K562 (cell line): Measurements from ENCODE around the gene PPP1R37. TPM values are rescaled to one million over a fixed set of nuclear protein-coding genes. Genes with fewer than 3 reads are reported as not detected.

Experiments
- ARID3B ChIP-seq: fragments of 250-450 bp; sonication (Bioruptor Pico); IDR thresholded peaks from 2 replicates; pipeline ENCODE4 v1.4.0; 2020; ENCODE audit warnings: borderline replicate concordance
- FOXJ3 ChIP-seq: sonication (generic); formaldehyde crosslinking; IDR thresholded peaks from 2 replicates; pipeline ENCODE4 v1.4.0; 2020; ENCODE audit warnings: mild to moderate bottlenecking, missing genetic modification reagents
- GATA2 ChIP-seq: sonication (generic); formaldehyde crosslinking; IDR thresholded peaks from 2 replicates; pipeline ENCODE4 v1.4.0; 2020; ENCODE audit warnings: mild to moderate bottlenecking, missing genetic modification reagents
- PML ChIP-seq: IDR thresholded peaks from 2 replicates; pipeline ENCODE4 v1.6.1; 2012; ENCODE audit warnings: low read length, inconsistent platforms
- RBM15 ChIP-seq: fragments of 200-400 bp; formaldehyde crosslinking; IDR thresholded peaks from 2 replicates; pipeline ENCODE4 v1.6.1; 2018; ENCODE audit warnings: mild to moderate bottlenecking, low read length, moderate library complexity; ENCODE audit not compliant: insufficient read depth
- RFX5 ChIP-seq: IDR thresholded peaks from 2 replicates; pipeline ENCODE4 v1.6.1; 2011; ENCODE audit warnings: low read depth, mild to moderate bottlenecking, improper control_type of control experiment, low read length
- RREB1 ChIP-seq: fragments of 250-450 bp; sonication (Bioruptor Pico); IDR thresholded peaks from 2 replicates; pipeline ENCODE4 v1.4.0; 2020
- THAP7 ChIP-seq: fragments of 250-450 bp; sonication (Bioruptor Pico); IDR thresholded peaks from 2 replicates; pipeline ENCODE4 v1.5.0; 2021
- ZNF174 ChIP-seq: fragments of 250-450 bp; sonication (Bioruptor Pico); IDR thresholded peaks from 2 replicates; pipeline ENCODE4 v1.4.0; 2020; ENCODE audit warnings: mild to moderate bottlenecking
- ZNF282 ChIP-seq: sonication (generic); formaldehyde crosslinking; IDR thresholded peaks from 2 replicates; pipeline ENCODE4 v1.8.1; 2023; ENCODE audit warnings: missing genetic modification reagents
- ZNF354B ChIP-seq: fragments of 250-450 bp; sonication (Bioruptor Pico); IDR thresholded peaks from 2 replicates; pipeline ENCODE4 v1.4.0; 2020
- ZNF77 ChIP-seq: fragments of 250-450 bp; sonication (Bioruptor Pico); IDR thresholded peaks from 2 replicates; pipeline ENCODE4 v1.5.0; 2020
- polyA plus RNA-seq, 8 experiments: library from polyadenylated mRNA; depleted of rRNA in 4 of 8; stranded (reverse) in 5 of 8; unstranded in 3 of 8; fragments of >200 nt; fragmentation: Nextera tagmentation in 2 of 8; fragmentation: Illumina TruSeq in 1 of 8; extraction: Ambion mirVana in 2 of 8; extraction: Trizol in 1 of 8; gene quantifications; 2 replicates each; pipeline versions ENCODE4 v1.2.1 to v1.2.3, GENCODE V29; 2011 to 2014; ENCODE audit warnings: inconsistent platforms in 1 of 8, missing spikeins in 1 of 8
- total RNA-seq, 7 experiments: library from RNA; depleted of rRNA in 6 of 7; stranded (reverse); fragments of >200 nt in 6 of 7; fragmentation: Illumina TruSeq in 2 of 7; extraction: Trizol in 2 of 7; gene quantifications; 2 replicates each; pipeline versions ENCODE4 v1.2.1 to v1.2.3, GENCODE V29; 2011 to 2021; ENCODE audit warnings: low replicate concordance in 1 of 7
- TF ChIP-seq, protein P1 (sequence below): fragments of 250-450 bp; sonication (Bioruptor Pico); IDR thresholded peaks from 2 replicates; pipeline ENCODE4 v1.8.0; 2021; ENCODE audit warnings: moderate library complexity, mild to moderate bottlenecking, inconsistent platforms
- TF ChIP-seq, protein P2 (sequence below): sonication (generic); formaldehyde crosslinking; IDR thresholded peaks from 2 replicates; pipeline ENCODE4 v1.5.0; 2020; ENCODE audit warnings: missing genetic modification reagents
- TF ChIP-seq, protein P3 (sequence below), 2 experiments: fragments of 450-650 bp; IDR thresholded peaks; 2 replicates each; pipeline ENCODE4 v1.6.1; 2016

PPP1R37 gene
- total and polyA plus RNA-seq, 9 of the 15 experiments (the other 6 are each of a cell fraction or from before 2014, with no cell fraction given) = 0.04 to 20.3 (median 7.3) TPM

GRCh38 chr19:45178262-45179071 lies 85.5 kb downstream of the PPP1R37 start, which contains the start of gene BLOC1S3 (continued):
- TF ChIP-seq ZNF282 (CRISPR knock-in tag) (no peak), ARID3B (CRISPR knock-in tag) (no peak), ZNF354B (CRISPR knock-in tag) (no peak), PML (peak; percentile 44; the same call in 1 of the 2 replicates), RREB1 (CRISPR knock-in tag) (no peak), FOXJ3 (no peak), RBM15 (no peak), THAP7 (CRISPR knock-in tag) (no peak), GATA2 (CRISPR knock-in tag) (no peak), RFX5 (peak; percentile 99), ZNF77 (no peak), ZNF174 (CRISPR knock-in tag) (no peak)
- TF ChIP-seq, protein P1, sequence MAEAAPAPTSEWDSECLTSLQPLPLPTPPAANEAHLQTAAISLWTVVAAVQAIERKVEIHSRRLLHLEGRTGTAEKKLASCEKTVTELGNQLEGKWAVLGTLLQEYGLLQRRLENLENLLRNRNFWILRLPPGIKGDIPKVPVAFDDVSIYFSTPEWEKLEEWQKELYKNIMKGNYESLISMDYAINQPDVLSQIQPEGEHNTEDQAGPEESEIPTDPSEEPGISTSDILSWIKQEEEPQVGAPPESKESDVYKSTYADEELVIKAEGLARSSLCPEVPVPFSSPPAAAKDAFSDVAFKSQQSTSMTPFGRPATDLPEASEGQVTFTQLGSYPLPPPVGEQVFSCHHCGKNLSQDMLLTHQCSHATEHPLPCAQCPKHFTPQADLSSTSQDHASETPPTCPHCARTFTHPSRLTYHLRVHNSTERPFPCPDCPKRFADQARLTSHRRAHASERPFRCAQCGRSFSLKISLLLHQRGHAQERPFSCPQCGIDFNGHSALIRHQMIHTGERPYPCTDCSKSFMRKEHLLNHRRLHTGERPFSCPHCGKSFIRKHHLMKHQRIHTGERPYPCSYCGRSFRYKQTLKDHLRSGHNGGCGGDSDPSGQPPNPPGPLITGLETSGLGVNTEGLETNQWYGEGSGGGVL (CRISPR knock-in tag) = no peak
- TF ChIP-seq, protein P2, sequence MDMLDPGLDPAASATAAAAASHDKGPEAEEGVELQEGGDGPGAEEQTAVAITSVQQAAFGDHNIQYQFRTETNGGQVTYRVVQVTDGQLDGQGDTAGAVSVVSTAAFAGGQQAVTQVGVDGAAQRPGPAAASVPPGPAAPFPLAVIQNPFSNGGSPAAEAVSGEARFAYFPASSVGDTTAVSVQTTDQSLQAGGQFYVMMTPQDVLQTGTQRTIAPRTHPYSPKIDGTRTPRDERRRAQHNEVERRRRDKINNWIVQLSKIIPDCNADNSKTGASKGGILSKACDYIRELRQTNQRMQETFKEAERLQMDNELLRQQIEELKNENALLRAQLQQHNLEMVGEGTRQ = peak; percentile 85
- TF ChIP-seq, protein P3, sequence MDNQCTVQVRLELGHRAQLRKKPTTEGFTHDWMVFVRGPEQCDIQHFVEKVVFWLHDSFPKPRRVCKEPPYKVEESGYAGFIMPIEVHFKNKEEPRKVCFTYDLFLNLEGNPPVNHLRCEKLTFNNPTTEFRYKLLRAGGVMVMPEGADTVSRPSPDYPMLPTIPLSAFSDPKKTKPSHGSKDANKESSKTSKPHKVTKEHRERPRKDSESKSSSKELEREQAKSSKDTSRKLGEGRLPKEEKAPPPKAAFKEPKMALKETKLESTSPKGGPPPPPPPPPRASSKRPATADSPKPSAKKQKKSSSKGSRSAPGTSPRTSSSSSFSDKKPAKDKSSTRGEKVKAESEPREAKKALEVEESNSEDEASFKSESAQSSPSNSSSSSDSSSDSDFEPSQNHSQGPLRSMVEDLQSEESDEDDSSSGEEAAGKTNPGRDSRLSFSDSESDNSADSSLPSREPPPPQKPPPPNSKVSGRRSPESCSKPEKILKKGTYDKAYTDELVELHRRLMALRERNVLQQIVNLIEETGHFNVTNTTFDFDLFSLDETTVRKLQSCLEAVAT (IDR thresholded peaks at IDR 0.05) = no peak; a peak in 1 of 4 replicates
